IPS-18a (cell line): ENCODE measurements around the gene GUCY1A2.
"Not testable (repeated sequence)": the region's sequence is repeated elsewhere in the genome, so short reads cannot be mapped to it uniquely, and the experiment has no call there.

ENCODE experiments used
- H3K27ac ChIP-seq: one replicate; pipeline ENCODE4 v1.5.1; 2013; ENCODE audit warnings: low read length
- H3K27me3 ChIP-seq: one replicate; pipeline ENCODE4 v1.6.1; 2013; ENCODE audit warnings: mild to moderate bottlenecking, low read length; ENCODE audit not compliant: control insufficient read depth, insufficient read depth
- H3K36me3 ChIP-seq: one replicate; pipeline ENCODE4 v1.6.1; 2013; ENCODE audit warnings: low read depth, low read length; ENCODE audit not compliant: control insufficient read depth
- H3K4me1 ChIP-seq: one replicate; pipeline ENCODE4 v1.6.1; 2013; ENCODE audit warnings: low read depth, low read length; ENCODE audit not compliant: control insufficient read depth
- H3K4me3 ChIP-seq: one replicate; pipeline ENCODE4 v1.5.1; 2013; ENCODE audit warnings: low read length
- H3K9ac ChIP-seq: one replicate; pipeline ENCODE4 v1.6.1; 2013; ENCODE audit warnings: mild to moderate bottlenecking, low read length, moderate library complexity
- H3K9me3 ChIP-seq: one replicate; pipeline ENCODE4 v1.6.1; 2013; ENCODE audit warnings: low read depth, low read length; ENCODE audit not compliant: control insufficient read depth

Gene GUCY1A2

GRCh38 chr11:106828976-106829375 lies 189.3 kb downstream of the GUCY1A2 start:
- H3K27ac ChIP-seq, result no peak overlapping the region
- no peaks in the 10 kb centered on the region for H3K9me3 ChIP-seq
- H3K36me3 ChIP-seq, result no peaks in the 10 kb centered on the region
- H3K4me1 ChIP-seq, result no peaks in the 10 kb centered on the region
- H3K4me3 ChIP-seq, result no peak overlapping the region
- H3K27me3 ChIP-seq, result no peaks in the 10 kb centered on the region
- no peak overlapping the region for H3K9ac ChIP-seq

DNA sequence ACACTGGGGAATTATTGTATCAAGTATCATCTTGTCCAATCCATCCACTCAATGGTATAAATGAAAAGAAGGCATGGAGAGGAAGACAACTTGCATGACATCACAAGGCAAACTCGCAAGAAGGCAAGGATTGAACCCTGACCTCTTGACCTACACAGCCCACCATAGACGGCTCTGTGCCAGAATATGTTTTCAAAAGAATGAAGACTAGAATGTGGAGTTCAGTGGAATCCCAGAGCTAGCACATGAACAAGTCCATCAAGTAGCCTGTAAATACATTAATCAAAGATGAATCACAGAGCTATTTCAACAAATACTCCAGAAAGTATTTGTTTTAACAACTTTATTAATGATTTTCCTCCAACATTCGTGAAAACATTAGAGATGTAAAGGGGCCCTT lies 189.7 kb downstream of the GUCY1A2 start:
- Histone ChIP-seq H3K27ac (no peak overlapping the region), H3K9me3 (no peaks in the 10 kb centered on the region), H3K9ac (no peak overlapping the region), H3K36me3 (no peaks in the 10 kb centered on the region), H3K27me3 (no peaks in the 10 kb centered on the region), H3K4me1 (no peaks in the 10 kb centered on the region), H3K4me3 (no peak overlapping the region)

DNA sequence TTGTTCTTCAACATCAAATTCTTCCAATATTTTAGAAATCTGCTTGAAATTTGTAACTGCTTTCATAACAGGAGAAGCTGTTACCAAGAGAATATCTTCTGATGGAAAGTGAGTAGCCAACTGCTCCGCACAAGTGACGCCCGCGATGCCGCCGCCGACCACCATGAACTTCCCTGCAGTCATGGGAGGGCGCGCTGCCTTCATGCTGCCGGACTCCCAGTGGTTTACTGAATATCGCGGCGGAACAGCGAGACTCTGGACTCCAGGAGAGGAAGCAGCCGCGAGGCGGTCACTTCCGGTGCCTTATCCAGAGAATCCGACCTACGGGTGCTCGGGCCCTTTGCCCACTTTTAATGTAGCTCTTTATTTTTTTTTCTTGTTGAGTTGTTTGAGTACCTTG lies 190.6 kb downstream of the GUCY1A2 start:
- H3K4me1 ChIP-seq, result peaks cover under 1% of the 10 kb centered on the region
- no peak overlapping the region for H3K4me3 ChIP-seq
- H3K27ac ChIP-seq, result no peak overlapping the region
- H3K9ac ChIP-seq, result no peak overlapping the region
- H3K36me3 ChIP-seq, result no peaks in the 10 kb centered on the region
- H3K9me3 ChIP-seq, result no peaks in the 10 kb centered on the region
- no peaks in the 10 kb centered on the region for H3K27me3 ChIP-seq

GRCh38 chr11:106826558-106826957 lies 191.7 kb downstream of the GUCY1A2 start:
- peaks cover 10% of the 10 kb centered on the region for H3K4me1 ChIP-seq
- H3K9me3 ChIP-seq, H3K36me3 ChIP-seq, H3K27ac ChIP-seq, H3K4me3 ChIP-seq, H3K9ac ChIP-seq, H3K27me3 ChIP-seq: not testable (repeated sequence)

- Histone ChIP-seq H3K9ac (no peak overlapping the region), H3K4me1 (peaks cover 22% of the 10 kb centered on the region), H3K36me3 (no peaks in the 10 kb centered on the region), H3K27me3 (no peaks in the 10 kb centered on the region), H3K9me3 (no peaks in the 10 kb centered on the region), H3K27ac (no peak overlapping the region), H3K4me3 (no peak overlapping the region)
These were observed 196.4 kb downstream of the GUCY1A2 start for GRCh38 chr11:106821826-106822225.

GRCh38 chr11:106821291-106821690 lies 197.0 kb downstream of the GUCY1A2 start:
- Histone ChIP-seq H3K9me3 (no peaks in the 10 kb centered on the region), H3K27ac (no peak overlapping the region), H3K36me3 (no peaks in the 10 kb centered on the region), H3K27me3 (no peaks in the 10 kb centered on the region), H3K4me1 (peaks cover 22% of the 10 kb centered on the region), H3K9ac (no peak overlapping the region), H3K4me3 (no peak overlapping the region)

- Histone ChIP-seq H3K9ac (no peak overlapping the region), H3K36me3 (no peaks in the 10 kb centered on the region), H3K4me1 (peaks cover 22% of the 10 kb centered on the region), H3K27ac (no peak overlapping the region), H3K9me3 (no peaks in the 10 kb centered on the region), H3K4me3 (no peak overlapping the region), H3K27me3 (no peaks in the 10 kb centered on the region)
These were observed 199.8 kb downstream of the GUCY1A2 start for GRCh38 chr11:106818443-106818842.

GRCh38 chr11:106815209-106815608 lies 203.1 kb downstream of the GUCY1A2 start:
- Histone ChIP-seq H3K9me3 (no peaks in the 10 kb centered on the region), H3K36me3 (no peaks in the 10 kb centered on the region), H3K4me1 (no peaks in the 10 kb centered on the region), H3K9ac (no peak overlapping the region), H3K27me3 (no peaks in the 10 kb centered on the region), H3K27ac (no peak overlapping the region), H3K4me3 (no peak overlapping the region)

GRCh38 chr11:106813806-106814205 lies 204.5 kb downstream of the GUCY1A2 start:
- Histone ChIP-seq H3K9me3 (no peaks in the 10 kb centered on the region), H3K36me3 (no peaks in the 10 kb centered on the region), H3K27me3 (no peaks in the 10 kb centered on the region)

DNA sequence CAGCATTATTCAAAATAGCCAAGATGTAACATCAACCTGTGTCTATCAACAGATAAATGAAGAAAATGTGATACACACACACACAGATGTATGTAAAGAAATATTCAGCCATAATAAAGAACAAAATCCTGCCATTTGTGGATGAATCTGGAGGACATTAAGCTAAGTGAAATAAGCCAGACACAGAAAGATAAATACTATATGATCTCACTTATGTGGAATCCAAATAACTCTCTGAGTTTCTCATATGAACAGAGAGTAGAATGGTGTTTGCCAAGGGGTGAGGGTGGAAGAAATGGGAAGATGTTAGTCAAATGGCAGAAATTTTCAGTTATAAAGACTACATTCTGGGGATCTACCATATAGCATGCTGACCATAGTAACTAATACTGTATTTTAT lies 224.2 kb downstream of the GUCY1A2 start:
- no peaks in the 10 kb centered on the region for H3K4me1 ChIP-seq
- H3K9ac ChIP-seq, result no peak overlapping the region
- H3K36me3 ChIP-seq, result no peaks in the 10 kb centered on the region
- no peak overlapping the region for H3K27ac ChIP-seq
- peaks cover 5% of the 10 kb centered on the region for H3K9me3 ChIP-seq
- no peak overlapping the region for H3K4me3 ChIP-seq
- H3K27me3 ChIP-seq, result no peaks in the 10 kb centered on the region

More at GRCh38 chr11:106813806-106814205, 204.5 kb downstream of the GUCY1A2 start:
- H3K4me3 ChIP-seq, result no peak overlapping the region
- no peak overlapping the region for H3K9ac ChIP-seq
- H3K27ac ChIP-seq, result no peak overlapping the region
- H3K4me1 ChIP-seq, result no peaks in the 10 kb centered on the region

DNA sequence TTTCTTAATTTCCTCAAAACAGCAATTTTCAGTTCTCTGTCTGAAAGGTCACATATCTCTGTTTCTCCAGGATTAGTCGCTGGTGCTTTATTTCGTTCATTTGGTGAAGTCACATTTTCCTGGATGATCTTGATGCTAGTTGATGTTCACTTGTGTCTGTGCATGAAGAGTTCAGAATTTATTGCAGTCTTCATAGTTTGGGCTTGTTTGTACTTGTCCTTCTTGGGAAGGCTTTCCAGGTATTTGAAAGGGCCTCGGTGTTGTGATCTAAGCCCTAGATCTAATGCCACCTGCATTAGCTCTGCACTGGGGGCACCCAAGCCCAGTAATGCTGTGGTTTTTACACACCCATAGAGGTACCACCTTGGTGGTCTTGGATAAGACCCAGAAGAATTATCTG lies 228.9 kb downstream of the GUCY1A2 start:
- no peaks in the 10 kb centered on the region for H3K36me3 ChIP-seq
- no peak overlapping the region for H3K27ac ChIP-seq
- no peaks in the 10 kb centered on the region for H3K4me1 ChIP-seq
- peaks cover 5% of the 10 kb centered on the region for H3K9me3 ChIP-seq
- no peaks in the 10 kb centered on the region for H3K27me3 ChIP-seq
- no peak overlapping the region for H3K9ac ChIP-seq
- no peak overlapping the region for H3K4me3 ChIP-seq

- no peak overlapping the region for H3K27ac ChIP-seq
- peaks cover 5% of the 10 kb centered on the region for H3K9me3 ChIP-seq
- H3K27me3 ChIP-seq, result no peaks in the 10 kb centered on the region
- H3K36me3 ChIP-seq, result no peaks in the 10 kb centered on the region
- no peaks in the 10 kb centered on the region for H3K4me1 ChIP-seq
- no peak overlapping the region for H3K9ac ChIP-seq
- H3K4me3 ChIP-seq, result no peak overlapping the region
These were observed 230.8 kb downstream of the GUCY1A2 start for GRCh38 chr11:106787454-106787853.
